IPS-15b (cell line): Measurements from ENCODE around the gene SLC20A1.
"Not testable (repeated sequence)": the region's sequence is repeated elsewhere in the genome, so short reads cannot be mapped to it uniquely, and the experiment has no call there.

Source experiments
- H3K27me3 ChIP-seq: one replicate; pipeline ENCODE4 v1.6.1; 2013; ENCODE audit warnings: low read length; ENCODE audit not compliant: control insufficient read depth, insufficient read depth
- H3K36me3 ChIP-seq: one replicate; pipeline ENCODE4 v1.6.1; 2013; ENCODE audit warnings: low read length; ENCODE audit not compliant: control insufficient read depth, insufficient read depth
- H3K4me1 ChIP-seq: one replicate; pipeline ENCODE4 v1.6.1; 2013; ENCODE audit warnings: mild to moderate bottlenecking, low read length; ENCODE audit not compliant: control insufficient read depth, insufficient read depth
- H3K4me3 ChIP-seq: one replicate; pipeline ENCODE4 v1.5.1; 2013; ENCODE audit warnings: low read depth, low read length
- H3K9ac ChIP-seq: one replicate; pipeline ENCODE4 v1.6.1; 2013; ENCODE audit warnings: low read depth, mild to moderate bottlenecking, low read length
- H3K9me3 ChIP-seq: one replicate; pipeline ENCODE4 v1.6.1; 2013; ENCODE audit warnings: mild to moderate bottlenecking, low read length; ENCODE audit not compliant: control insufficient read depth, insufficient read depth

Gene SLC20A1

DNA sequence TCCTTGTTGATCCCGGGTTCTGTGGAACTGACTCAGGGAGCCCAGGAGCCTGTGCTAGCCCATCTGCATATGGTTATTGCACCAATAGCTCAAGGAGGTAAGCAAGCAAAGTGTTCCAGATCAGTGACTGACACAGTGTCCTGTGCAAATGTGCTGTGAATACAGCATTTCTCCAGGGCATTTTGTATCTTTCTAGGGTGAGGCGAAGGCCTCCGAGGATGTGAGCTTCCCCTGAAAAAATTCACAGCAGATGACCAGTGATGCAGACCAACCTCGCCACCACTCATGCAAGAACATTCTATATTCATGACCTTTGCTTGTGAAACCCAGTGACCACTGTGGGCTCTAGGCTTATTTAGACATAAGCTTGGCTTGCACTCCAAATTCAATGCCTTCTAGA, 59.8 kb downstream of the SLC20A1 start:
- H3K27me3 ChIP-seq: no peaks in the 10 kb centered on the region
- H3K4me1 ChIP-seq: no peaks in the 10 kb centered on the region
- H3K9me3 ChIP-seq: no peaks in the 10 kb centered on the region
- H3K36me3 ChIP-seq: no peaks in the 10 kb centered on the region
- no peak overlapping the region for H3K9ac ChIP-seq
- no peak overlapping the region for H3K4me3 ChIP-seq

DNA sequence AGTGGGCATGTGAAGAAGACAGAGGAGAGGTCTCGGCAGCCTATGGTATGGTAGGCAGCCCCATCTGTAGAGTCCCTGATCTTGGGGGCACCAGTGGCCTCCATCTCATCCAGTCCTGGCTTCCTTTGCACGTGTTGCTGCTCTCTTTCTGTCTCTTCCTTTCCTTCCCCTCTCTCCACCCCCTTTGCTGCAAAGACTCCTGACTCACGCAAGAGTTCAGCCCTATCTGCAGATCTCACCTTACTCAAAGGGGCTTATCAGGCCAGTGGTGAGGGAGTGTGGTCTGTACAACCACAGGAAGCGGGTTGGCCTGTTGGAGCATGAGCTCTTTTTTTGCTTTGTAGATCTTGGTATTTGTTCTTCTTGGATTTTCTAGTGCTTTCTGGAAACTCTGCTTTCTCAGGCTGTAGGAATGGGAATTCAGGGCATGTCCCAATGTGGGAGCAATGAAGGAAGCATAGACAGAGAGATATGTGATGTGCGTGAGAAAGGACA, 60.5 kb downstream of the SLC20A1 start:
- no peaks in the 10 kb centered on the region for H3K36me3 ChIP-seq
- no peaks in the 10 kb centered on the region for H3K27me3 ChIP-seq
- no peak overlapping the region for H3K4me3 ChIP-seq
- H3K9me3 ChIP-seq: no peaks in the 10 kb centered on the region
- no peaks in the 10 kb centered on the region for H3K4me1 ChIP-seq
- no peak overlapping the region for H3K9ac ChIP-seq

GRCh38 chr2:112706947-112707346, 61.2 kb downstream of the SLC20A1 start:
- not testable (repeated sequence) for H3K4me3 ChIP-seq, H3K9ac ChIP-seq, H3K36me3 ChIP-seq, H3K4me1 ChIP-seq, H3K9me3 ChIP-seq, H3K27me3 ChIP-seq

- Histone ChIP-seq H3K36me3 (no peaks in the 10 kb centered on the region), H3K9me3 (no peaks in the 10 kb centered on the region), H3K4me3 (no peak overlapping the region), H3K27me3 (no peaks in the 10 kb centered on the region), H3K9ac (no peak overlapping the region), H3K4me1 (no peaks in the 10 kb centered on the region)
These were observed 63.2 kb downstream of the SLC20A1 start for GRCh38 chr2:112708968-112709367.

DNA sequence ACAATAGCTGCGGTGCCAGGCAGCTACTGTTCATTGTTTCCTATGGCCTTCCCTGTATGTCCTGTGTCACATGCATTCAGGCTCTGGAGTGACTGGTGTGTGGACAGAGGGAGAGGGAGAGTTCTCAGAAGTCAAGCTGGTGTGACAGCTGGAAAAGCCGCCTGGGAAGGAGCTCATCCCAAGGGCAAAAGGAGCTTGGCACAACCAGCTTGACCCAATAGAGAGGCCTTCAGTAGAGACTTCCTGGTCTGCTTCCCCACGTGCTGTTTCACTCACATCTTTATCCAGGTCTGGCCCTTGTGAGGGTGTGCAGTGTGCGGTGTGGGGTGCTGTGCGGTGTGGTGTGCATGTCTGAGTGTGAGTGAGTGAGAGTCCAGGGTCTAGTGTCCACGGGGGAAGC, 64.0 kb downstream of the SLC20A1 start:
- Histone ChIP-seq H3K9ac (no peak overlapping the region), H3K36me3 (no peaks in the 10 kb centered on the region), H3K4me3 (no peak overlapping the region), H3K4me1 (no peaks in the 10 kb centered on the region), H3K9me3 (no peaks in the 10 kb centered on the region), H3K27me3 (no peaks in the 10 kb centered on the region)

DNA sequence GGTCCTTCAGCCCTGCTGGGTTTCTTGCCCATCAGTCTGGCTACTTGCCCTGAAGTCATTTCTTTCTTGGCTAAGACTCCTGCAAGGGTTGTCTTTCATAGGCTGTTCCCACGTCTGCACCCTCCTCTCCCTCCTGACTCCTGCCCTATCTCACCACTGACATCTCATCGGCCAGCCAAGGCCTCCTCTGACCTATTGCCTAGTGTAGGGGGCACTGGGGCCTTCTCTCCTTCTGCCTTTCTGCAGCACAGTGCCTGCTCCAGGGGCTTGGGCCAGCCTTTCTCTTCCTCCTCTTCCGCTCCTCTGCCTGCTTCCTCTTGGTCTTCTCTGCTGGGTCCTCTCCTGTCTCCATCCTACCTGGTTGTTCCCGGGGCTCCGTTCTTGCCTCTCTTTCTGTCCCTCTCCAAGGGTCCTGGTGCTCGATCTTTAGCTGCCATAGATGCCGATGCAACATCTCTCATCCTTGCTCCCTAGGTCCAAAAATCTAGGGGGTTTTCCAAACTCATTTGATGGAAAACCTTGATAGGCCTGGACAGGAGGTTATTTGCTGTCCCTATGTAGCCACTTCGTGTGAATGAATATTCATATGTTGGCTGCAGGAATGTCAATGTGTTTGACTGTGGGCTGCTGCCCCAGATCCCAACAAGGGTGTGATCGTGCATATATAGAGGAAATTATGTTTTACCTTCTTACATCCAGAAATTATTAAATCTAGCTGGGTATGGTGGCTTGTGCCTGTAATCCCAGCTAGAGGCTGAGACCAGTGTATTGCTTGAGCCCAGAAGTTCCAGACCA, 65.4 kb downstream of the SLC20A1 start:
- no peaks in the 10 kb centered on the region for H3K27me3 ChIP-seq
- H3K4me1 ChIP-seq: no peaks in the 10 kb centered on the region
- no peaks in the 10 kb centered on the region for H3K36me3 ChIP-seq
- no peak overlapping the region for H3K9ac ChIP-seq
- no peaks in the 10 kb centered on the region for H3K9me3 ChIP-seq
- H3K4me3 ChIP-seq: no peak overlapping the region

DNA sequence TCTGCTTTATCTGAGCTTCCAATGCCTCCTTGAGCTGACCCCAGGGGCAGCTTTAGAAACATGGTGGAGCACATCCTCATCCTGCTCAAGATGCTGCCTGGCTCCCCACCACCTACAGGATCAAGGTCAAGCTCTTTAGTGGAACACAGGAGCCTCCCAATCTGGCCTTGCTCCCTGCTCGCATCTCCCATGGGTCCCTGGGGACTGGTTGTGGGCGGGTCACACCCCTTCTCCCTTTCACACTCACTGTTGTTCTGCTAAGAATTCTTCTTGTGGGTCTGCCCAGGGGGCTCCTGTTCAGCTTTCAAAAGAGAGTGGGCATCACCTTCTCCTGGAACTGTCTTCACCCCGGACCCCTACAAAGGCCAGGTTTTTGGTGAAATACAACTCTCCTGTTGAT, 66.7 kb downstream of the SLC20A1 start:
- Histone ChIP-seq H3K27me3 (no peaks in the 10 kb centered on the region), H3K9ac (no peak overlapping the region), H3K9me3 (no peaks in the 10 kb centered on the region), H3K4me1 (no peaks in the 10 kb centered on the region), H3K36me3 (no peaks in the 10 kb centered on the region), H3K4me3 (no peak overlapping the region)

GRCh38 chr2:112712903-112713584, 67.3 kb downstream of the SLC20A1 start:
- H3K36me3 ChIP-seq: no peaks in the 10 kb centered on the region
- H3K27me3 ChIP-seq: no peaks in the 10 kb centered on the region
- H3K4me1 ChIP-seq: no peaks in the 10 kb centered on the region
- no peak overlapping the region for H3K4me3 ChIP-seq
- no peaks in the 10 kb centered on the region for H3K9me3 ChIP-seq
- H3K9ac ChIP-seq: no peak overlapping the region
